LoVo (cell line): ENCODE measurements around the gene LHPP.
A peak's percentile ranks its signal among the peaks of the same experiment; 100 is the strongest.

Experiments used
- DNase-seq: peaks from one replicate; pipeline ENCODE4 v3.0.0-alpha.2; 2016; ENCODE audit warnings: low spot score

LHPP gene

GRCh38 chr10:124644771-124645415 is 183.3 kb downstream of the LHPP start:
- DNase-seq = no peak

- no peak for DNase-seq
These were observed 184.0 kb downstream of the LHPP start for GRCh38 chr10:124645467-124646095.

GRCh38 chr10:124646483-124647352 is 185.1 kb downstream of the LHPP start:
- DNase-seq = peak; percentile 45

- DNase-seq = no peak
These were observed 186.0 kb downstream of the LHPP start for GRCh38 chr10:124647421-124648130.

GRCh38 chr10:124648131-124648475 is 186.5 kb downstream of the LHPP start:
- DNase-seq = no peak

GRCh38 chr10:124648738-124649137 is 187.1 kb downstream of the LHPP start:
- DNase-seq = no peak

- DNase-seq = no peak
These were observed 187.6 kb downstream of the LHPP start for GRCh38 chr10:124649214-124649613.

- no peak for DNase-seq
These were observed 188.6 kb downstream of the LHPP start for GRCh38 chr10:124650263-124650662.

- DNase-seq = no peak
These were observed 189.3 kb downstream of the LHPP start for GRCh38 chr10:124650820-124651401.

GRCh38 chr10:124651402-124651891 is 189.8 kb downstream of the LHPP start:
- DNase-seq = no peak

GRCh38 chr10:124652200-124652599 is 190.6 kb downstream of the LHPP start:
- DNase-seq = no peak

GRCh38 chr10:124652701-124653100 is 191.1 kb downstream of the LHPP start:
- no peak for DNase-seq

- DNase-seq = no peak
These were observed 191.7 kb downstream of the LHPP start for GRCh38 chr10:124653311-124653710.

- no peak for DNase-seq
These were observed 192.4 kb downstream of the LHPP start for GRCh38 chr10:124653811-124654651.

- no peak for DNase-seq
These were observed 193.1 kb downstream of the LHPP start for GRCh38 chr10:124654686-124655085.

- no peak for DNase-seq
These were observed 193.8 kb downstream of the LHPP start for GRCh38 chr10:124655191-124656112.

- DNase-seq = no peak
These were observed 194.5 kb downstream of the LHPP start for GRCh38 chr10:124656113-124656490.

GRCh38 chr10:124656541-124656940 is 194.9 kb downstream of the LHPP start:
- no peak for DNase-seq

- no peak for DNase-seq
These were observed 196.2 kb downstream of the LHPP start for GRCh38 chr10:124657806-124658205.
